NCI-H2029 (cell line): ENCODE results near the gene IGIP.

Experiments
- DNase-seq: peaks from one replicate; lab custom pipeline; 2025; lab: John Stamatoyannopoulos, UW

IGIP gene

GRCh38 chr5:140111859-140112551, 13.7 kb upstream of the IGIP start:
- DNase-seq = no peak

- no peak for DNase-seq
These were observed 13.0 kb upstream of the IGIP start for GRCh38 chr5:140112685-140113179.

GRCh38 chr5:140113180-140113698, 12.5 kb upstream of the IGIP start:
- no peak for DNase-seq

DNA sequence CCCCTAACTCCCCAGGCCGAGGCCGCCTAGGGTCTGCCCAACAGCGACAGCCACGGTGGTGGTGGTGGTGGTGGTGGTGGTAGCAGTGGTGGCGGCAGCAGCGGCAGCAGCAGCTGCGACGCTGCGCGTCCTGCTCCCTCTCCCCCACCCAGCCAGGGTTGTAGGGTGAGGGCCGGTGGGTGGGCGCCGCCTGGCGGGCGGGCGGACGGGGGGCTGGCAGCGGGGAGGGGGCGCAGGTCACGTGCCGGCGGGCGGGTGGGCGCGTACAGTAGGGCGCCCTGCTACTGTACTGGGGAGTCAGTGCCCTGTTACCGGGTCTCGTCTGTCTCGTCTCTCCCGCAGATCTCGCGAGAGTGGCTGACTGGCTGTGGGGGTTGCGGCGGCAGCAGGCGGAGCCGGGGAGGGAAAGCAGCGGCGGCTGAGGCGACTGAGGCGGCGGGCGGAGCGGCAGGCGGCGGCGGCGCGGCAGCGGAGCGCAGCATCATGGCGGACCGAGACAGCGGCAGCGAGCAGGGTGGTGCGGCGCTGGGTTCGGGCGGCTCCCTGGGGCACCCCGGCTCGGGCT, 12.0 kb upstream of the IGIP start, which contains the start of gene PURA:
Gene PURA (plus strand): TSS at position 411 of the 565 bp plus-strand sequence. CDS start 73 bp downstream, at position 484.
- DNase-seq = peak; percentile 81

- DNase-seq = peak; percentile 51
These were observed 11.2 kb upstream of the IGIP start for GRCh38 chr5:140114341-140115185.

- DNase-seq = no peak
These were observed 10.6 kb upstream of the IGIP start for GRCh38 chr5:140115186-140115500.

- DNase-seq = no peak
These were observed 9.0 kb upstream of the IGIP start for GRCh38 chr5:140116716-140117115.

GRCh38 chr5:140117523-140117922, 8.2 kb upstream of the IGIP start:
- no peak for DNase-seq

- DNase-seq = no peak
These were observed 7.3 kb upstream of the IGIP start for GRCh38 chr5:140118302-140118936.

DNA sequence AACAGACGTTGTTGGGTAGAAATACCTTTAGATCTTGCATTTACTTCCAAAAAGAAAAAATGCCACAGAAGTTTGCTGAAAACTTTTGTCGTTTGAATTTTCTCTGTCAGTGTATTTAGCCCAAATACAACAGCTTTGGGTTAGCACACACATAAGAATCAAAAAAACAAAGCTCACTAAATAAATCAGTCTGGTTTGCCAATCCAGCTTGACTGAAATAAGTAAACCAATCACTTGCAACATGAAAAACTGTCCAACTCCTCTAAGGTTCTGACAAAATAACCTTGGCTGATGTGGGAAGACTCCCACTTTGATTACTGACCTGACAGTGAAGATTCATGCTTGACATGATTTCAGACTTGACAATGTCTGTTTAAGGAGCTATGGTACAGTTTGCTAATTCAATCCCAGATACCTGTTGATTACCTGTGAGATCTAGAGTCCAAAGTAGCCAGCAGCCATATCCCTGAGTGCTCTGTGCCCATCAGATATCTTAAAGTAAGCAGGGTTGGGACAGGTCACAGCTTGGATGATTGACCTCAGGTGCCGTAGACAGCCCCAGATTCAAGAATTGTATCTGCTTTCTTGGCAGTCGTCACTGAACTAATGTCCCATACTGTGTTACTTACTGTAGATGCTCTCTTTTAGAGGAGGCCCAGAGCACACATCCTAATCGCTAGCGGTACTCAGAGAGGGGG, 727 bp downstream of the IGIP start:
- DNase-seq = no peak

GRCh38 chr5:140128376-140128775, 2.6 kb downstream of the IGIP start:
- DNase-seq = no peak

DNA sequence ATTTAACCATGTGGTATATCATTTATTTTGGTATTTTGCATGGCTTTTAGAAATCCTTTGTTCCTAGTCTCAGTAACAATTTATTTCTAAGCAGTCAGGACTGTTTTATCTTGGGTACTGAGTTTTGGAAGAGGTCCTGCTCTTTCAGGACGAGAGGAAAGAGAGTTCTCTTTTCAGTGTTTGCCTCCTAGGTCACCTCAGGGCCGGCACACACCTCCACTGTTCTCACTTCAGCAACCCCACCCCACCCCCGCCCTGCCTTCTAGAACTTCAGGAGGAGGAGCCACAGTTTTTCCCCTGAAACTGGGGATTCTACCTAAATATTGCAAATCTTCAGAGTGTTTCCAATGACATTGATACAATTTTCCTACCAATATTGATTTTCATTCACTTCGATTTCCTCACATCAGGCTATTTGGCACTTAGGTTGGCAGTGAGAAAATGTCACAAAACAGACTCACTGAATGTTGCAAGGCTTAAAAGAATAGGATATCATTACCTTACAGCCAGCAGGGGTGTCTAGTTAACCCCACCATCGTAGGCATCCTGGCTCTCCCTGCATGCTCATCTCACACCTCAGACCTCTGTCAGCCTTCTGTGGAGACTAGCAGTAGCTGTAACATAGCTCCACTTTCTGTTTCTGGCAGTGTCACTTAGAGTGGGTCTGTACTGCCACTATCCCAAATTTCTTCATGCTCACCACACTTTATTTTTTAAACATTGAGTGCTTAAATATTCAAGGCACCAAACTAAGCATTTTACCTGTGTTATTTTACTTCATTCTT, 5.4 kb downstream of the IGIP start:
- no peak for DNase-seq

GRCh38 chr5:140131967-140132409, 6.3 kb downstream of the IGIP start:
- peak; percentile 80 for DNase-seq

DNA sequence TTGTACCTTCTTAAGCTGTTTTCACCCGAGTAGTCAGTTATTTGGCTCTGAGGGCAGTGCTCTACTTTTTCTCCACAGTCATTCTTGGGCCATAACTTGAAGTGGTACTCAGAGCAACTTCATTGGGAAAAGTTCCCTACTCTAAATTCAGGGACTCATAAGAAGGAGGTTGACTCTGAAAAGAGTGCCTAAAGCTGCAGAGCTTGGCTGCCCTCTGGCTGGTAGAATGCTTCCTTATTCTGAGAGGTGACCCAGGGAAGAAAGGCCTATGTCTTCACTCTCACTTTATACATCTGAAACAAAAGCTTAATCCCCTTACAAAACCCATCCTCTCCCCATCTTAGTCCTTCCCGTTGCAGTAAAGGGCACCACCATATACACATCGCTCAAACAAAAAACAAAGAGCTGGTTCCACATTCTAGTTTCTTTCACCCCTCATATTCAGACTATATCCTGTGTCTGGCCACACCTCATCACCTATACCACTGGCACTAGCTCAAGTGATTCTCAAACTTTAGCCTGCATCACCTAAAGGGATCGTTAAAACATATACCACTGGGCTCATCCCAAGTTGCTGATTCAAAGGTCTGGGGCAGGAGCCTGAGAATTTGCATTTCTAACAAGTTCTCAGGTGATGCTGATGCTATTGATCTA, 7.9 kb downstream of the IGIP start:
- DNase-seq = no peak

DNA sequence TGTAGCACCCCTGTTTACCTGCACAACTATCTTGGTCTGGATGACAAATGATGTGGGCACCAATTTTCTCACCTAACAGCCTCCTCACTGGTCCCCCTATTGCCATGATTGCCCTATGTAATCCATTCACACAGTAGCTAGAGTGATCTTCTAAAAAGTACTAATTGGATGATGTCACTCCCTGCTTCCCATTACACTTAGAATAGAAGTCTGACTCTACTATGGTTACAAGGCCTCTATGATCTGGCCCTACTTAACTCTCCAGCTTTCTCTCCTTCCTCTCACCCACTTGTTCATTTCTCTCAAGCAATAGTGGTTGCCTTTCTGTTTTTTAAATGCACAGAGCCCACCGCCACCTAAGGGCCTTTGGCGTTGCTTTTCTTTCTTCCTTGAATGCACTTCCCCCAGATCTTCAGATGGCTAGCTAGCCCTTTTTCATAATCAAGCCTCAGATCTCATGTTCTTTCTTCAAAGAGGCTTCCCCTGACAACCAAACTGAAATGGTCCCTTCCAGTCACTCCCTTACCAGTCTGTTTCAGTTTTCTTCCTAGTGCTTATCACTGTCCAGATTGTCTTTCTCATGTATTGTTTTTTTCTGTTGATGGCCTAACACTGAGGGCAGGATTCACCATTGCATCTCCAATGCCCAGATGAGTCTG, 8.7 kb downstream of the IGIP start:
- no peak for DNase-seq

DNA sequence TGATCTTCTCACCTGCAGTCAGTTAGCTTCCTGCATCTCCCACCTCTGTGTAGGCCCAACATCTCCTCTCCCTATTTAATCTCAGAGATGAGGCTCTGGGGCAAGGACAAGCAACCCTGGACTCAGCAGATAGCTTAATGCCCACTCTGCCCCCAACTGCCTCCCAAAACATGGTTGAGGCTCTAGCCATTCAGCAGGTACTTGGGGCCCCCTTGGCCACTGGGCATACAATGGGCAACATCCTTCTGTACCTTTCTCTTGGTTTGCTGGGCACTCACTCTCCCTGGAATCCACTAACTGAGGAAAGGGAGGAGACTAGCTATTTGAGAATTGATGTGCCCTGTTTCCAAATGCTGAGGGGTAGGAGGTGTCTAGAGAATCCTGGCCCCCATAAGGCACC, 9.4 kb downstream of the IGIP start:
- DNase-seq = no peak

DNA sequence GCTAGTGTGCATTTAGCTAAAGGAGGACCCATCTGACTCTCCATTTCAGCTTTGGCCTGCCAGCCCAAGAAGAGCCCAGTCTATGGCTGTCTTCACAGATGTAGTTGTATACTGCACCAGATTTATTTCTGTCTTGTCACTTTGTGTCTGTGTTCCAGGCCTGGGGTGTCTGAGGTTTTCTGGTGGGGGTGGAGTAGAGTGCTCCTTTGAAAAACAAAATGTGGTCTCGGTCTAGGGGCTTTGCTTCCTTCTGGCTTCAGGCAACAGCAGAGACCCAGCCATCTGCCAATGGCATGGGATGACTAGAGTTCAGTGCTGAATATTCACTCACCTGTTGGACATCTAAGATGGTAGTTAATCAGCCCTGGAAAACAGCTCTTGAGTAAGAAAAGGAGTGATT, 10.9 kb downstream of the IGIP start:
- no peak for DNase-seq

DNA sequence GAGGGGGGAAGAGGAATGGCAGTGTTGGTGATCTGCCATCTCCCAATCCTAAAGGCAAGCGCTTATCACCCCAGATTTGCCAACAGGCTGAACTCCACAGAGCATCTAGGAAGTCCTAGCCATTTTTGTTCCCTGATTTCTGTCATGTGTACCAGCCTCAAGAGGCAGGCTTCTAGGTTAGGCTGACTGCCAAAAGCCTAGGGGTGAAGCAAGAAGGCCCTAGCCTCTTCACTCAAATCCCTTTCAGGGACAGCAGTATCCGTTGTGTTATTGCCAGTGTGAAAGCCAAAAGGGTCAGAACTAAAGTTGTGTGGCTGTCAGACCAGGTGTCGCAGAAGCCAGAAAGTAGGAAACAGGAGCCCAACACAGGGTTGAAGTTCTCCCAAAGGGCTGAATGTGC, 14.7 kb downstream of the IGIP start:
- peak; percentile 58 for DNase-seq

GRCh38 chr5:140141241-140141640, 15.5 kb downstream of the IGIP start:
- no peak for DNase-seq

DNA sequence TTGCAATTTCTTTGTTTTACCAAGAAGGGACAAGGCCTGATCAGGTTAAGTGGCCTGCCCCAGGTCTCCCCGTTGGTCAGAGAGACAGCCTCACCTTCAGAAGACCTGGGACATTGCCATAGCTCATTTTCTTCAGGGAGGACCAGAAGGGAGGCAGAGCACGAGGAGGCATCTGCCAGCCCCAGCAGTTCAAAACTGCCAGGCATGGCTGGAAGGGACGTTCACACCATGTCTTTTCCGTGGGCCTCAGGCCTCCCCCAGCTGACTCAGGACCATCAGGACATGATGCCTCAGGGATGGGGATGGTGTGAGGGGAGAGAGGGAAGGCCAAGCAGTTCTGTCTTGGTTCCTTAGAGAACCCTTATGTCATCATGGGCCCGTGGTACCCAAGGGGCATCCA, 16.5 kb downstream of the IGIP start:
- no peak for DNase-seq
